GM12873 (cell line): ENCODE results near the gene HS3ST6.
A peak's percentile ranks its signal among the peaks of the same experiment; 100 is the strongest.

Source experiments
- CTCF ChIP-seq: IDR thresholded peaks from 2 replicates; pipeline ENCODE4 v1.5.1; 2012; ENCODE audit warnings: low read depth, mild to moderate bottlenecking, moderate library complexity, low read length, control low read depth; ENCODE audit not compliant: insufficient read depth; ENCODE audit errors: missing control alignments

Gene HS3ST6

GRCh38 chr16:1918351-1919326, at the start of gene HS3ST6:
HS3ST6 (minus strand) TSS chr16:1918415; CDS start chr16:1918323, 92 bp downstream.
- no peak for TF ChIP-seq CTCF

GRCh38 chr16:1966460-1966859, 48.2 kb upstream of the HS3ST6 start, which contains the start of gene RNF151:
RNF151 (plus strand) TSS chr16:1966856; CDS start chr16:1966882, 26 bp downstream.
- no peak for TF ChIP-seq CTCF

- TF ChIP-seq CTCF, result no peak
Observed at GRCh38 chr16:1965396-1966001, 47.3 kb upstream of the HS3ST6 start.

GRCh38 chr16:1964506-1965395, 46.5 kb upstream of the HS3ST6 start, which contains the start of gene RPS2:
RPS2 (minus strand) TSS chr16:1964826; CDS start chr16:1964625, 201 bp downstream.
- TF ChIP-seq CTCF, result no peak

- TF ChIP-seq CTCF, result peak; percentile 12
Observed at GRCh38 chr16:1963806-1964505, 45.7 kb upstream of the HS3ST6 start.

GRCh38 chr16:1961651-1962067, 43.4 kb upstream of the HS3ST6 start:
- no peak for TF ChIP-seq CTCF
